Activated gamma-delta T cell treated with Interleukin-2 at 50 U/mL for 16 hours (primary cell): Measurements from ENCODE around the gene DOCK9.

Source experiments
- DNase-seq: peaks from one replicate; pipeline ENCODE4 v3.0.0-alpha.2; 2020

Gene DOCK9

DNA sequence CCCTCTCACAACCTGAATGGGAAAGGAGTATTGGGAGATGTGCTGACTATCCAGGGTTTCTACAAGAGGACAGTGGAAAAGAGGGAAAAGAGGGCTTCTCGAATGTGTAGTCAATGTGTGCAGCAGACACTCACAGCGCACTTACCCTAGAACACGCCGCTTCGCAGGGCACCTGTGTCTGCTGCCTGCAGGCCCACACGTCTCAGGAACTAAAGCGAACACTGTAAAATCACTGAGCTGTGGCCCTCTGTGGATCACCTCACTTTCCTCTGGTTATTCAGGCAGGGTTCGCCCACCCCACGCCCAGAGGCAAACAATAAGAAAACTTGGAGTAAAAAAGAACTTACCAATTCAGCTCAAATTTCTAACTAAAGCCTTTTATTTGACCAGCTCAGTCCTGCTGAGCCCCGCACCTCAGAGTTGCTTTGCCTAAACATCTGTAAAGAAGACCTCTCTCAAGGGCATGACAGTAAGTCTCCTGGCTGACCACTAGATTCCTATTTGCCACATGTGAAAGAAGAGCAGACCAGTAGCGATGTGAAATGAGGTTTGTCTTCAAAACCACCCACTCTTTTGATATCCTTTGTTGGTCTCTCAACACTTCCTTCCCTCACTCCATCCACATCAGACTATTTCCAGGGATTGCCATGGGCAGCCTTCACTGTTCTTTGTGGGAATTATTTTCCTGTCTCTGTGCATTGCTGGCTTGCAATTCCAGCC, 19.3 kb upstream of the DOCK9 start:
- DNase-seq, result no peak

- DNase-seq, result no peak
Measured at GRCh38 chr13:98996046-98996445, 18.2 kb upstream of the DOCK9 start.

- no peak for DNase-seq
Measured at GRCh38 chr13:98994896-98995295, 17.0 kb upstream of the DOCK9 start.

DNA sequence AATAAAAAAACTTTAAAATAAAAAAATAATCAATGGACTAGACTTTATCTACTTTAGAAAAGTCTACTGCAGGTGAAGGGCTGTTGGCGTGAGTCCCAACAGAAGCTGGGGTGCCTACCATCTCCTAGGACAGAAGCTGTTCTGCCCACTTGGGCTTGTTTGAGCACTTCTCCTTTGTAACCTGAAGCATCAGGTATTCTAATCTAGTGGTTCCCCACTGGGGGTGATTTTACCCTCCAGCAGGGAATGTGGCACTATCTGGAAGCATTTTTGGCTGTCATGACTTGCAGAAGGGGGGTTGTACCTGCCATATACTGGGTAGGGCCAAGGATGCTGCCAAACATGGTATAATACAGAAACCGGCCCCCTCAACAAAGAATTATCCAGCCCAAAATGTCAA, 16.2 kb upstream of the DOCK9 start:
- DNase-seq, result no peak

- DNase-seq, result no peak
Measured at GRCh38 chr13:98992355-98992754, 14.5 kb upstream of the DOCK9 start.

DNA sequence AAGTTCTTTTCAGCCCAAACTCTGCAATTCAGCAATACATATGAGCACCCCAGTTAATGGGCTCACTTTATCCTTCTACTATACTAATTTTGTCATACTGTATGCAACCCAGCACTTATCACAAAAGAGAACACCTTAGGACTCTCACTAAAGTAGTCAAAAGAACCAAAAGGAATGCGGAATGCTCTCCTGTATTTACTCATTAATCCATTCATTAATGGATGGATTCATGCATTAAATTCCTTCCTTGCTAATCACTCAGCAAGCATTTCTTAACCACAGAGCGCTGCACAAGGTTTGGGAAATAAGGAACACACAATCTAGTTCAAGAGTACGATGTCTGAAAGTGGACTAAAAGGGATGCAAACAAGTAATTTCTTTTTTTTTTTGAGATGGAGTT, 12.8 kb upstream of the DOCK9 start:
- no peak for DNase-seq

DNA sequence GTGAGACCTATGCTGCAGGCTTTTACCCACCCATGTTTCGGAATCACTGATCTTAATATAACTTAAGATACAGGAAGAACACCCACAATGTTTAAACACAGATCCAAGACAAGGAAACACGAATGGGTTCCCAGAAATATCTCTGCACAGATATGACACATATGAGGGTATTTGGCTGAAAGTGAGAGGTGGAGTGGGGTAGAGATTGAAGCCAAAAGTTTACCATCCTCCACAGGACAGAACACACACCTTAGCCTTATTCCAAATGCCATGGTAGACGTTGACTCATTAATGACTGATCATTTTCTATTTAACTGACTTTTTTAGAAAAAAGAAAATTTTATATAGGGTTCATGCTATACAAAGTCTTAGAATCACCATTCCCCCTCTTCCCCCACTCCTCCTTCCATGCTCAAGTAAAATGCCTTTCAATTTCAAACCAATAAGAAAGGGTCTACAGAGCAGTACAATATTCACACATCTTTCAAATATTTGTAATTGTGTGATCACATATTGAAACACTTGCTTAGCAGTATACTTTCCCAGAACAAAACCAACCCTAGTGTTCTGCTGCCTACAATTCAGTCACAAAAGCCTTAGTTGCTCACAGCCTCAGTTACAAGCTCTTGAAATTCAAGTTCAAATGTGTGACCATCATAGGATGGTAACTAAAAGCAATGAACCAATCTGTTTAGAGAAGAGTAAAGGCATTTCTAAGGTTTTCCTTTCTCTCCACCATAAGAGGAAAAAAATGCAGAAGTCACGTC, 11.8 kb upstream of the DOCK9 start:
- DNase-seq, result no peak

DNA sequence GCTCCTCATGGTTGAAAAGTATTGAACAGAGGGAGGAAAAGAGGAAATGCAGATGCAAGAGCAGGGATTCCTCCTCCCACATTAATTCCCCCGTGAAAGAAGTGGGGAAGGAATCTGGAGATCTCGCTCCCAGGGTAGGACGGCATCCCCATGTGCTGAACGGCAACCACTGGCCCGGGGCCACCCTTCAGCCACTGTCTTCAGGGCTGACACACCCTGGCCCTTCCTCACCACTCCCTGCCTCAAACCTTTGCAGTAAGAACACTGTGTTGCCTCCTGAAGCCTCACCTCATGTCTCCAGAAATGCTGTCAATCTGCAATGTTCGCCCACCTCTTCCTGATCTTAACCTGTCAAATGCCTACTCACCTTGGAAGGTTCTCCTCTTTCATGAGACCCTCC, 10.9 kb upstream of the DOCK9 start:
- no peak for DNase-seq

DNA sequence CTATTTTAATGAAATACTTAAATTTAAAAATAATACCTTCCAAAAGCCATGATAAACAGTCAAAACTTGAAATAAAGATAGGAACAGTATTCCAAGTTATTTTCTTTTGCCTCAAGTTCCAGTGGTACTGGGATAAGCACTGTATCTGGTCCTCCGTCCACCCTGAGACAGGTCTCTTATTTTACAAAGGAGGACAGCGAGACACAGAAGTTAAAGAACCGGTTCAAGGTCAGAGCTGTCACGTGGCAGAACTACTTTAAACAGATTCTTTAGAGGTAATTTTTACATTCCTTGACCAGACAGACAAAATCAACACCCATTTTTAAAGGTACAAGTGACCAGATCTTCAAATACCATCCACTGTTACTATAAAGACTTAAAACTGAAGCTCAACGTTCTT, 10.4 kb upstream of the DOCK9 start:
- no peak for DNase-seq

DNA sequence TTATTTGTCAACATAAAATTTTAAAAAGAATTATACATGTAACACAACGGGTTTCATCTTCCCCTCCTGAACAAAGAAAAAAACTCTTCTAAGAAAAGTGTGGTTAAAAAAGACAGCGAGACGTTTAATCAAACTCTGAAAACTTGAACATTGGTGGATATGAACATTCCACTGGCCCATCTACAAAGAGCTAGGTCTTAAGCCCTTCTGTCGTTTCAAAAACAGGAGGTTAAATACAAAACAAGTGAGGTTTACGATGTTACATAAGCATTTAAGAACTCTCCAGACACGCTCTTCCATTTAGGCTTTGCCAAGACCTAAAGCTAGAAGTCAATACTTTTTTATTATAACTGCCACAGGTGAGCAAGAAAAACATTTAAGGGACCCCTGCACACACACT, 9.4 kb upstream of the DOCK9 start:
- DNase-seq, result no peak

DNA sequence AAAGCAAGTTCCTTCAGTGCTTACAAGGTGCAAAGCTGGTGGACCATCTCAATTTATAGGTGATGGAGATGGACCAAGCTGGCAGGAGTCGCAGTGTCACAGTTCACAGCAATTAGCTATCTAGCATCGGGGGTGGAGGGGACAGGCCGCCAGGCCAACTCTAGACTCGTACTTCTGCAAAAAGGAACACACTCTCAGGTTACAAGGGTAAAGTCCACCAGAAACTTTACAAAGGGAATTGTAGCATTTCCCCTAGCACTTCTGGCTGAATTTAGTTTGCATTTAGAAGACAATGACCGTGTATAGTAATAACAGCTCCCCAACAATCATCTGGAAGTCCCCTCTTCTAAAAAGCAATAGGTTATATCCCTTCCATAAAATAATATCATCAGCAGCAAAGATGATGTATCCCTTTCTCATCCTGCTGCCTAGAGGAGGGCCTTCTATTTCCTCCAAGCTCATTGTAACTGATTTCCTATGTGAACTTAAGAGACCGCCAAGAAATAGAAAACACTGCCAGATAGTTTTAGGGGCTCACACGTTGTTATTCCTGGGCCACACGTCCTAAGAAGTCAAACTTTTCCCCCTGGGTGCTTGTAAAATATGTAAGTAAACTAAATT, 8.5 kb upstream of the DOCK9 start:
- DNase-seq, result no peak

DNA sequence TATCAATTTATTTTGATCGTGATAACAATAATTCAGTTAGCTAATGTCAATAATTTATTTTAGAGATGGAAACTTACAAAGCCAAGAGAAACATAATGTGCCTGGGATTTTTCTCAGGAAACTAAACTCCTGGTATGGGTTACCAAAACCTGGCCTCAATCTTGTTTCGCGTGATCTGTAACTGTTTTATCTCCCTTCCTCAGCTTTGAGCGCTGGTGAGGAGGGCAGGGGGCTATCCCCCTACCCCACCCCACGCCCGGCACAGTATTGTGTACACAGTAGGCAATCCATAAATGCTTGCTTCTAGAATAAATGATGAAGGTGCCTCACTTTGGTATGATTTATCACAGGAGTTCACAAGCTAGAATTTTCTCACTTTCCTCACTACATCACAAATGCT, 7.7 kb upstream of the DOCK9 start:
- DNase-seq, result no peak

- no peak for DNase-seq
Measured at GRCh38 chr13:98984983-98985382, 7.1 kb upstream of the DOCK9 start.

DNA sequence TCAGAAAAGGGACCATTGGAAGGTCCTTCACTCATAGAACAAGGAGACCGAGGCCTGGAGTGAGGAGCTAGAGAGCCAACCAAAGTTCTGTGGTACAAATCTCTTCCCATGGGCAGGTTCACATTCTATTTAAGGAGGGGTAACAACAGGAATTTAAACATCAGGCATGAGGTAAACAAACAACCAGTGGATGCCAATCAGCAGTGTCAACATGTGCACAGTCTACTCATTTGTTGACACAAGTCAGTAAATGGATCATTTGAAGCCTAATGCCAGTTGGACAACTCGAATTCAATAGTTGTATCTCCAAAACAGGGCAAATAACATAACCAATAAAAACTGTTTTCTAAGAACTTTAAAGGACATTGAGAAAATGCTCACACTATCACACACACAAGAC, 6.3 kb upstream of the DOCK9 start:
- no peak for DNase-seq

DNA sequence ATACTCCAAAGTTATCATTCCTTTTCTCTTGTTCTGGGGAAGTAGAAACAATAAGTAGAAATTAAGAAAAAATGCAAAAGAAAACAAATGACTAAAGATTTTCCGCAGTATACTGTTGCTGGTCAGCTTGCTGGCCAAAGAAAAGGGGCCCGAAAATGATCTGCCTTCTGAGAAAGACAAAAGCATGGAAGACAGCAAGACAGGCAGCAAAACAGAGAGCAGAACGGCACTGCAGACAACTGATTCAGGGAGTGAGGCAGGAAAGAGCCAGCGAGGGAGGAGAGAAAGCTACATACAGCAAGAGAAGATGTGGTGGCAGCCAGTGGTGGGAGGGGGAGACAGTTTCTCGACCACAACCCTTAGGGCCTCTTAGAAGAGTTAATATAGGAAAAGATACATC, 5.3 kb upstream of the DOCK9 start:
- no peak for DNase-seq

GRCh38 chr13:98981369-98982080, 3.7 kb upstream of the DOCK9 start:
- no peak for DNase-seq

DNA sequence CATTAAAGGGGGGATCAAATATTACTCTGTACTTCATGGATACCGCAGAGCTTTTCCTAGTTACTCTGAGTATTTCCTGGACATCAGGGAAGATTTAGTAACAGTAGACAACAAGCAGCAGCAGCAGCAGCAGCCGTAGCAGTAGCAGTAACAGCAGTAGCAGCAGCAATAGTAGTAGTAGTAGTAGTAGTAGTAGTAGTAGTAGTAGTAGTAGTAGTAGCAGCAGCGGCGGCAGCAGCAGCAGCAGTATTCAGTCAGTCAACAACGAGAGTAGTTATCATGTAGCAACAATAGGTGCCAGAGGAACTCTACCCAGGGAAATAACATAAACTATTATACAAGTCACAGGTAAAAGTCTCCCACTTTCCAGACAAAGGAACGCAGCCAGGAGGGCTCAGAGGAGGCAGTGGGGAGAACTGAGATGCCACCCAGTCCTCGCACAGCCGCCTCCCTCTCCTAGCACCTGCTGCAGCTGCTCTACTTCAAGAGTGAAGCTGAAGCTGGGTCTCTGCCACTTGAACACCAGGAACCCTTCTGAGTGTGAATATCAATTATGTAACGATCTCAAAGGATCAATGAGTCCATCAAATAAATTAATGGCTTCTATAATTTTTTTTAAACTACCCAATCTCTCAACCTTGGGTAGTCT, 1.3 kb upstream of the DOCK9 start:
- DNase-seq, result no peak

DNA sequence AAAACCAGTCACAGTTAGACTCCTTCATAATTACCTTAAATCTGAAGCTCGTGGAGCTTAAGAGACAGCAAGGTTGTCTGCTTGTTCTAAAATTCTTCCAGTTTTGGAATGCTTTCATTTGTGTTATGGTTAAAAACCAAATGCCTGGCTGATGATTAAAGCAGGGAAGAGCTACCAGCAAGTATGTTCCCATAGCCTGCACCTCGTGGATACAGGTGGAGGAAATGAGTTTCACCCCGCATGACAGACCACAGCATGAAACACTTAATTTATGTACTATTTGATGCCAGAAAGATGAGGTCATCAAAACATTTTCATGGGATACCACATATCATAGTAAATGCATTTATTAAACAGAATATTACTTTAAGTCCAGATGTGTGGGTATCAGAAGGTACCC, 416 bp upstream of the DOCK9 start:
- DNase-seq, result no peak

DNA sequence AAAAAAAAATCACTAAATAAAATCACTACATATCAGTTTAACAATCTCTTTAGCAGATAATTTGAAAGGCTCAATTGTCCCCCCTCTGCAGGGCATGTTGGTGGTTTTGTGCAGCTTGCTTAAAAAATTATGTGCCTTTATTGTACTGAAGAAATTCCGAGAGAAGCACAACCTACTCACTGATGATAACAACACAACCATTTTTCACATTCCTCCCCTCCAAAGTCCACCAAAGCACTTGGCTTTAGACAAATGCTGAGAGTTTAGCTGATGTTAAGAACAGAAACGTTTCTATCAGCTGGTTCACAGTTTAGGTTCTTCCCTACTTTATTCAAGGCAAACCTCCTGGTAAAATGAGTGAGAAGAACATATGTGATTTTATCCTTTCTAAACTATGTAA, 923 bp downstream of the DOCK9 start:
- no peak for DNase-seq

DNA sequence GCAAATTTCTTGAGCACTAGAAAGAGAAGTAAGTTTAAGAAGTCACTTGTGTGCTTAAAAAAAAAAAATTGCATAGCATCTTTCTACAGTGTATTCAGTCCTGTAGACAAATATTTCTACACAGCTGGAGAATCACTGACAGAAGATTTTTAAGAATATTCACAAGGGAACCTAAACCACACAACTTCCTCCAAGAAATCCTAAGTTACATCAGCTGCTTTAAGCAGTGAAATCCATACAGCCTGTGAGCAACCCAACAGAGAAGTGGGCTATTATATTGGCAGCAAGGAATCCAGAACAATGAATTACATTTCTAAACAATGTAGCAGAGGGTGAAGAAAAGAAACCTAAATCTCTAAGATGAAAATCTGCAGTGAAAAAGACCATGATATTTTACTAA, 1.5 kb downstream of the DOCK9 start:
- no peak for DNase-seq

- no peak for DNase-seq
Measured at GRCh38 chr13:98975822-98976261, 2.0 kb downstream of the DOCK9 start.

- DNase-seq, result no peak
Measured at GRCh38 chr13:98974053-98974452, 3.8 kb downstream of the DOCK9 start.

DNA sequence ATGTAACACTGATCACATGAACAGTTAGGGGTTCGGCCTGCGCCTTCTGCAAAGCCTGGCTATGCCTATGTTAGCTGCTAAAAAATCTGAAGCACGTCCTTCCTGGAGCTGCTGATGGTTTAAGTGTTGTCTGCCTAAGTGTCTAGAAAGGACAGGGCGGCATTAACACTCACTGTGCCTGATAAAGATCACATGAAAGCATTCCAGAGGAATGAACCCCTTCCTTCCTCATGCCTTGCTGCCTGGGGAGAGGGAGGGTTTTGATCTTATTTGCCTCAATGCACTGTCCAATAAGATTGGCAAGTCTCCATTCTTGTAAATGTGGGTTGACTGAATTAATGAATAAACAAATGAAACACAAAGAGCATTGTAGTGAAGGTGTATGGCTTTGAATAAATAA, 5.2 kb downstream of the DOCK9 start:
- DNase-seq, result no peak
